Natural killer cell (primary cell): ENCODE measurements around the gene CEP135. TPM values are rescaled to one million over a fixed set of nuclear protein-coding genes. Genes with fewer than 3 reads are reported as not detected.

Source experiments
- ATAC-seq, 3 donors: fragments of 150-1000 bp in 2 of 3; fragments of 200-7000 bp in 1 of 3; cut with Tn5 transposase; 1 replicate in 1 of 3; 2 replicates in 2 of 3; pipeline ENCODE4 v1.10.0; 2021; ENCODE audit warnings: mild to moderate bottlenecking in 2 of 3, moderate library complexity in 2 of 3
- DNase-seq, 2 donors: peaks; one replicate each; pipeline versions ENCODE4 v3.0.0 to v3.0.0-alpha.2; 2013 to 2021; ENCODE audit warnings: mixed read lengths in 1 of 2
- H3K27ac ChIP-seq: one replicate; pipeline ENCODE4 v1.5.1; 2013; ENCODE audit warnings: mild to moderate bottlenecking, low read length
- H3K27me3 ChIP-seq: one replicate; pipeline ENCODE4 v1.6.1; 2013; ENCODE audit warnings: low read length; ENCODE audit not compliant: control insufficient read depth, insufficient read depth
- H3K36me3 ChIP-seq: one replicate; pipeline ENCODE4 v1.6.1; 2013; ENCODE audit warnings: low read length; ENCODE audit not compliant: control insufficient read depth, insufficient read depth
- H3K4me1 ChIP-seq: one replicate; pipeline ENCODE4 v1.6.1; 2013; ENCODE audit warnings: low read length; ENCODE audit not compliant: control insufficient read depth, insufficient read depth
- H3K4me3 ChIP-seq: one replicate; pipeline ENCODE4 v1.5.1; 2013; ENCODE audit warnings: low read length
- H3K9me3 ChIP-seq: one replicate; pipeline ENCODE4 v1.6.1; 2013; ENCODE audit warnings: low read length; ENCODE audit not compliant: control insufficient read depth, insufficient read depth
- H3K27ac Mint-ChIP-seq, 2 donors: one replicate each; pipeline ENCODE4 v1.8.0; 2022; ENCODE audit warnings: mild to moderate bottlenecking in 2 of 2, mixed read lengths in 2 of 2, moderate library complexity in 1 of 2
- H3K27me3 Mint-ChIP-seq, 2 donors: one replicate each; pipeline ENCODE4 v1.8.0; 2022; ENCODE audit warnings: low read depth in 2 of 2, mixed read lengths in 2 of 2
- H3K36me3 Mint-ChIP-seq: one replicate; pipeline ENCODE4 v1.8.0; 2022; ENCODE audit warnings: mixed read lengths
- H3K4me1 Mint-ChIP-seq, 2 donors: one replicate each; pipeline ENCODE4 v1.8.0; 2022; ENCODE audit warnings: mixed read lengths in 2 of 2
- H3K4me3 Mint-ChIP-seq: one replicate; pipeline ENCODE4 v1.8.0; 2022; ENCODE audit warnings: mild to moderate bottlenecking, moderate library complexity, mixed read lengths
- H3K9me3 Mint-ChIP-seq, 2 donors: one replicate each; pipeline ENCODE4 v1.8.0; 2022; ENCODE audit warnings: mixed read lengths in 2 of 2
- CTCF ChIP-seq: fragments of 200-600 bp; IDR thresholded peaks from one replicate; pipeline ENCODE4 v1.8.0; 2022; ENCODE audit warnings: antibody characterized with exemption
- WGBS: methylation state at CpG from one replicate; pipeline ENCODE4 v1.1.7; 2013; ENCODE audit warnings: missing lambda C conversion rate; ENCODE audit not compliant: insufficient coverage; 5-methylcytosine and 5-hydroxymethylcytosine counted together
- intact Hi-C: fragments of 100-400 bp; cut with micrococcal nuclease; formaldehyde crosslinking; loops from one replicate; pipeline ENCODE4 v1.14.2; 2022
- total RNA-seq, 4 donors: library from RNA; stranded (reverse); fragments of 120-200 nt in 1 of 4; gene quantifications; one replicate each; pipeline versions ENCODE4 v1.2.3 to v1.2.4, GENCODE V29; 2013 to 2022

The CEP135 gene
- total RNA-seq, 3 donors from 2014 or later (not counting 1 experiment from before 2014, with no cell fraction given), result 18.7 to 24.4 (median 19.9) TPM

GRCh38 chr4:55925241-55925640 lies 23.5 kb upstream of the CEP135 start:
- Histone ChIP-seq H3K36me3 (no peaks in the 10 kb centered on the region), H3K4me3 (no peak overlapping the region), H3K27ac (no peak overlapping the region), H3K4me1 (no peaks in the 10 kb centered on the region), H3K9me3 (no peaks in the 10 kb centered on the region), H3K27me3 (no peaks in the 10 kb centered on the region)
- 97% methylated on average over 4 of the region's 4 CpGs for WGBS
- no peak for ATAC-seq
- H3K27me3 Mint-ChIP-seq, result peaks cover 0 to 3% of the 10 kb centered on the region in 2 donors
- no peak for DNase-seq
- TF ChIP-seq CTCF, result no peak
- no peak overlapping the region for H3K27ac Mint-ChIP-seq
- H3K4me3 Mint-ChIP-seq, result no peak overlapping the region
- H3K4me1 Mint-ChIP-seq, result no peaks in the 10 kb centered on the region
- H3K36me3 Mint-ChIP-seq, result no peaks in the 10 kb centered on the region
- intact Hi-C loops, result no loop called here
- H3K9me3 Mint-ChIP-seq, result no peaks in the 10 kb centered on the region

- ATAC-seq (no peak), DNase-seq (no peak)
- no peak overlapping the region for H3K27ac Mint-ChIP-seq
These were observed 22.1 kb upstream of the CEP135 start for GRCh38 chr4:55926610-55927009.

GRCh38 chr4:55927803-55928437 lies 20.8 kb upstream of the CEP135 start:
- H3K36me3 Mint-ChIP-seq, result no peaks in the 10 kb centered on the region
- DNase-seq, result no peak
- Histone ChIP-seq H3K4me3 (no peak overlapping the region), H3K9me3 (no peaks in the 10 kb centered on the region), H3K4me1 (no peaks in the 10 kb centered on the region), H3K36me3 (no peaks in the 10 kb centered on the region), H3K27ac (no peak overlapping the region), H3K27me3 (no peaks in the 10 kb centered on the region)
- no peak for ATAC-seq
- H3K27ac Mint-ChIP-seq, result no peak overlapping the region
- H3K4me1 Mint-ChIP-seq, result no peaks in the 10 kb centered on the region
- intact Hi-C loops, result no loop called here
- no peak for TF ChIP-seq CTCF
- no peak overlapping the region for H3K4me3 Mint-ChIP-seq
- WGBS, result 90% methylated on average over 2 of the region's 2 CpGs
- peaks cover 0 to 3% of the 10 kb centered on the region in 2 donors for H3K27me3 Mint-ChIP-seq
- H3K9me3 Mint-ChIP-seq, result no peaks in the 10 kb centered on the region

More at GRCh38 chr4:55926610-55927009, 22.1 kb upstream of the CEP135 start:
- peaks cover 0 to 3% of the 10 kb centered on the region in 2 donors for H3K27me3 Mint-ChIP-seq
- no peak overlapping the region for H3K4me3 Mint-ChIP-seq
- Histone ChIP-seq H3K4me1 (no peaks in the 10 kb centered on the region), H3K9me3 (no peaks in the 10 kb centered on the region), H3K27me3 (no peaks in the 10 kb centered on the region), H3K27ac (no peak overlapping the region), H3K36me3 (no peaks in the 10 kb centered on the region), H3K4me3 (no peak overlapping the region)
- intact Hi-C loops, result no loop called here
- no peaks in the 10 kb centered on the region for H3K9me3 Mint-ChIP-seq
- TF ChIP-seq CTCF, result no peak
- no peaks in the 10 kb centered on the region for H3K36me3 Mint-ChIP-seq
- no peaks in the 10 kb centered on the region for H3K4me1 Mint-ChIP-seq

- no peak overlapping the region for H3K27ac ChIP-seq
- ATAC-seq (no peak), DNase-seq (no peak)
- Mint-ChIP-seq H3K27ac (no peak overlapping the region), H3K27me3 (peaks cover 0 to under 1% of the 10 kb centered on the region in 2 donors), H3K4me3 (no peak overlapping the region), H3K9me3 (no peaks in the 10 kb centered on the region), H3K4me1 (no peaks in the 10 kb centered on the region), H3K36me3 (no peaks in the 10 kb centered on the region)
- no peaks in the 10 kb centered on the region for H3K27me3 ChIP-seq
- H3K4me3 ChIP-seq, result no peak overlapping the region
- intact Hi-C loops, result no loop called here
- H3K9me3 ChIP-seq, result no peaks in the 10 kb centered on the region
- TF ChIP-seq CTCF, result no peak
- WGBS, result 75% methylated on average over 1 of the region's 1 CpG
- H3K4me1 ChIP-seq, result no peaks in the 10 kb centered on the region
- H3K36me3 ChIP-seq, result no peaks in the 10 kb centered on the region
These were observed 19.9 kb upstream of the CEP135 start for GRCh38 chr4:55928846-55929245.
